NCI-H82 (cell line): ENCODE results near the gene GH1.
A peak's percentile ranks its signal among the peaks of the same experiment; 100 is the strongest.
"Not testable (repeated sequence)": the region's sequence is repeated elsewhere in the genome, so short reads cannot be mapped to it uniquely, and the experiment has no call there.

Experiments used
- DNase-seq: peaks from one replicate; lab custom pipeline; 2025; lab: John Stamatoyannopoulos, UW

The GH1 gene

DNA sequence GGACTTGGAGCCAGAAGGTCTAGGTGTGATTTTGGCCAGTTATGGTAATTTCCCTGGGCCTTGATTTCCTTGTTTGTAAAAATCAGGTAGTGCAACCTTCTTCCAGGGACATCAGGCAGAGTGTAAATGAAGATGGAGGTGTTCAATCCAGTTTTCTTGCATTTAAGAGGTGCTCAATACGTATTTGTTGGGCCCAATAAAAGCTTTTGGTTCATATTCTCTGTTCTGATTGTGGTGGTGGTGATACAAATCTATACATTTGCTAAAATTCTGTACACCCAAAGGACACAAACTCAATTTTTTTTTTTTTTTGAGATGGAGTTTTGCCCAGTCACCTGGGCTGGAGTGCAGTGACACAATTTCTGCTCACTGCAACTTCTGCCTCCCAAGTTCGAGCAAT lies 7.5 kb upstream of the GH1 start:
- no peak for DNase-seq

DNA sequence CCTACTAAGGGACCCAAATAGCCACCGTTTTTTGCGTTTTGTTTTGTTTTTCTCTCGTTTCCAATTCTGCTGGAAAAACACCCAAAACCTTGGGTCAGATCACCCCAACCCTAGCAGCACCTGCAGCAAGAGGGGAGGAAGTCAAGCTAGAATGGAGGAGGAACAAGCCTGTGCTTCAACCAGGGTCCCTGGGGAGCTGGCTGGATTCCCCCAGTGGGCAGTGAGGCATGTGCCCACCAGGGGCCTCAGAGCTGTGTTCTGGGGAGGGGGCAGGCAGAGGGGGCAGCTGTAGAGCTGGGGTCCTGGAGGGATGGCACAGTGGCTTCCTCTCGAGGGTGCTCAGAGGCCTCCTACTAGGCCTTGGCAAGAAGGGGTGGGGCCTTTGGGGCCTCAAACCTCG lies 7.0 kb upstream of the GH1 start:
- DNase-seq: no peak

DNA sequence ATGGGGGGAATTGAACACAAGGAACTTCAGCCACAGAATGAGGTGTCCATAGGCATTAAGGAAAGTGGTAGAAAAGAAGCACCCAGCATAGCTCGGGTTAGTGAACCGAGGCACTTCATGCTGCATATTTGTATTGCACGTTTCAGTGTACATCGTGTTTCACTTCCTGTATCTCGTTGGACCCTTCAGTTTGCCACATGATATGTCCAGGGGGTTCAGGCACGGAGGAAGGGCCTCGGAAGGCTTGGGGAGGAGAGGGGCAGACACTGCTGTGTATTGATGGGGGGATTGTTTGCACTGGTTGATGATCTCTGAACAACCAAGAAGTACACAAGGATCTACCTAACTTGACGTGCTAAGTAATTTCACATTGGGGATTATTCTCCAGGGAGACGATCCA lies 3.8 kb upstream of the GH1 start:
- DNase-seq: not testable (repeated sequence)

DNA sequence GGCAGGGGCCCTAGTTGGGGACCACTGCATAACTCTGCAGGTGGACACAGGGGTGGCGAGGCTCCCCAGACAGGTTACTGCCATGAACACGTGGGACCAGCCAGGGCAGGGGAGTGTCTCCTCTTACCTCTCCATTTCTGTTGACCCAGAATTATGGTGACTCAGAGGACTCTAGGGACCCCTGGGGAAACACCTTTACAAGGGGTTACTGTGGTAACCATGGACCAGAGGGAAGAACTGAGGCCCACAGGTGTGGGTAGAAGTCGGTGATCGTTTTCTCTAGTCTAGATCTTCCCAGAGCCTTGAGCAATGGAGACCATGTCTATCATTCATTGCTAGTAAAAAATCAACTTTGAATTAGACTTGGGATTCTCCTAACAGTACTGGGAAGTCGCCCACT lies 2.1 kb upstream of the GH1 start:
- not testable (repeated sequence) for DNase-seq

DNA sequence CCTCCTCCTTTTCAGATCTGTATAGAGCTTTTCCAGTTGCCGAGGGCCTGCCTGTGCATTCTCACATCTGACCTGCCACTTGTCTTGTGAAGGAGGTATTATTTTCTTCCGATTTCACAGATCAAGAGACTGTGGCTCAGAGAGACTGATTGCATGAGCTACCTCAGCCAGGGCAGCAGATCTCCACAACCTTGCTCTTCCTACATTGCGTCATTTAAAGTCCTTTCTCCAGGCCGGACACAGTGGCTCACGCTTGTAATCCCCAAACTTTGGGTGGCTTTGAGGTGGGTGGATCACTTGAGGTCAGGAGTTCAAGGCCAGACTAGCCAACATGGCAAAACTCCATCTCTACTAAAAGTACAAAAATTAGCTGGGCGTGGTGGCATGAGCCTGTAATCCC lies 1.4 kb upstream of the GH1 start:
- DNase-seq: not testable (repeated sequence)

DNA sequence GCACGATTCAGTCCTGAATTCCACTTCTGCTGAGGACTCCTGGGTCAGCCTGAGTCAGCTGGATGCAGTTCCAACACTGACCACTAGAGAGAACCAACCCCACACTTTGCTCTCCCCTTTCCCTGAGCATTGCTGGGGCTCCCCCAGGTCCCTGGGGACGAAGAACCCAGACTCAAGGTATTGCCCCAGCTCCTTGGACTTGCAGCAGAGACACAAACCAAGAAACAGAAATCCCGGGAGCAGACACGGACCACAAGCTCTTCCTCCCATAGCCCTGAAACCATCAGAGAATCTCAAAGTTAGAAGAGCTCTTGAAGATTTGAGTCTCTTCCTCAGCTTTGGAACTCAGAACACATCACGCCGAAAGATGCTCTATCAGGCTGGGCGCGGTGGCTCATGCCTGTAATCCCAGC lies 678 bp upstream of the GH1 start:
- peak; percentile 76 for DNase-seq

DNA sequence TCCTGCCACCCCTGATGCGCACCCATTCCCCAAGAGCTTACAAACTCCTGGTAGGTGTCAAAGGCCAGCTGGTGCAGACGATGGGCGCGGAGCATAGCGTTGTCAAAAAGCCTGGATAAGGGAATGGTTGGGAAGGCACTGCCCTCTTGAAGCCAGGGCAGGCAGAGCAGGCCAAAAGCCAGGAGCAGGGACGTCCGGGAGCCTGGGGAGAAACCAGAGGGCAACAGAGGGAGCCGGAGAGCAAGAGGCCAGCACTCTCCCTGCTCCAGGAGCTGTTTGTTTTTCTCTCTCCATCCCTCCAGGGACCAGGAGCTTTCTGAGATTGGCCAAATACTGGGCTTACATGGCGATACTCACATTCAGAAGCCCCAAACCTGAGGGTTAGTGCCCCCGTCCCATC lies 334 bp downstream of the GH1 start:
- DNase-seq: peak; percentile 26

DNA sequence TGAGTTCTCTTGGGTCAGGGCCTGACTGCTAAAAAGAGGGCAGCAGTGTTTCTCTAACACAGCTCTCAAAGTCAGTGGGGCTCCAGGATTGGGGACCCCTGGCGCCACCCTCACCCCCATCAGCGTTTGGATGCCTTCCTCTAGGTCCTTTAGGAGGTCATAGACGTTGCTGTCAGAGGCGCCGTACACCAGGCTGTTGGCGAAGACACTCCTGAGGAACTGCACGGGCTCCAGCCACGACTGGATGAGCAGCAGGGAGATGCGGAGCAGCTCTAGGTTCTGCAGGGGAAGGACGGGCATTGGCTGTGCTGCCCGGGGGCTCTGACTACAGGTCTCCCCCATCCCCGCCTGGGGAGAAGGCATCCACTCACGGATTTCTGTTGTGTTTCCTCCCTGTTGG lies 993 bp downstream of the GH1 start:
- no peak for DNase-seq

DNA sequence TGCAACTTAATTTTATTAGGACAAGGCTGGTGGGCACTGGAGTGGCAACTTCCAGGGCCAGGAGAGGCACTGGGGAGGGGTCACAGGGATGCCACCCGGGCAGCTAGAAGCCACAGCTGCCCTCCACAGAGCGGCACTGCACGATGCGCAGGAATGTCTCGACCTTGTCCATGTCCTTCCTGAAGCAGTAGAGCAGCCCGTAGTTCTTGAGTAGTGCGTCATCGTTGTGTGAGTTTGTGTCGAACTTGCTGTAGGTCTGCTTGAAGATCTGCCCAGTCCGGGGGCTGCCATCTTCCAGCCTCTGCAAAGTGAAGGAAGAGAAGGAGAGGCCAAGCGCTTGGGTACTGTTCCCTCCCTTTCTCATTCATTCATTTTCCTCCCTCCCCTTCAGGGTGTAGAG lies 1.4 kb downstream of the GH1 start:
- not testable (repeated sequence) for DNase-seq

DNA sequence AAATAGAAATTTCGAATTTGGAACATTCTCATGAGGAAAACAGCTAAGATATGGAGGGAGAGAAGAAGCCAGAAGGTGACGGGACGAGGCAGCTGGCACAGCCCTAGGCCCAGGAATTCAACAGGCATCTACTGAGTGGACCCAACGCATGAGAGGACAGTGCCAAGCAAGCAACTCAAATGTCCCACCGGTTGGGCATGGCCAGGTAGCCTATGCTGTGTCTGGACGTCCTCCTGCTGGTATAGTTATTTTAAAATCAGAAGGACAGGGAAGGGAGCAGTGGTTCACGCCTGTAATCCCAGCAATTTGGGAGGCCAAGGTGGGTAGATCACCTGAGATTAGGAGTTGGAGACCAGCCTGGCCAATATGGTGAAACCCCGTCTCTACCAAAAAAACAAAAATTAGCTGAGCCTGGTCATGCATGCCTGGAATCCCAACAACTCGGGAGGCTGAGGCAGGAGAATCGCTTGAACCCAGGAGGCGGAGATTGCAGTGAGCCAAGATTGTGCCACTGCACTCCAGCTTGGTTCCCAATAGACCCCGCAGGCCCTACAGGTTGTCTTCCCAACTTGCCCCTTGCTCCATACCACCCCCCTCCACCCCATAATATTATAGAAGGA lies 2.0 kb downstream of the GH1 start:
- DNase-seq: no peak

DNA sequence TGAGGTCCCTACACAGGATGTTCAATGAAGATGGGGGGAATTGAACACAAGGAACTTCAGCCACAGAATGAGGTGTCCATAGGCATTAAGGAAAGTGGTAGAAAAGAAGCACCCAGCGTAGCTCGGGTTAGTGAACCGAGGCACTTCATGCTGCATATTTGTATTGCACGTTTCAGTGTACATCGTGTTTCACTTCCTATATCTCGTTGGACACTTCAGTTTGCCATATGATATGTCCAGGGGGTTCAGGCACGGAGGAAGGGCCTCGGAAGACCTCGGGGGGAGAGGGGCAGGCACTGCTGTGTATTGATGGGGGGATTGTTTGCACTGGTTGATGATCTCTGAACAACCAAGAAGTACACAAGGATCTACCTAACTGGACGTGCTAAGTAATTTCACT lies 2.9 kb downstream of the GH1 start:
- DNase-seq: not testable (repeated sequence)

DNA sequence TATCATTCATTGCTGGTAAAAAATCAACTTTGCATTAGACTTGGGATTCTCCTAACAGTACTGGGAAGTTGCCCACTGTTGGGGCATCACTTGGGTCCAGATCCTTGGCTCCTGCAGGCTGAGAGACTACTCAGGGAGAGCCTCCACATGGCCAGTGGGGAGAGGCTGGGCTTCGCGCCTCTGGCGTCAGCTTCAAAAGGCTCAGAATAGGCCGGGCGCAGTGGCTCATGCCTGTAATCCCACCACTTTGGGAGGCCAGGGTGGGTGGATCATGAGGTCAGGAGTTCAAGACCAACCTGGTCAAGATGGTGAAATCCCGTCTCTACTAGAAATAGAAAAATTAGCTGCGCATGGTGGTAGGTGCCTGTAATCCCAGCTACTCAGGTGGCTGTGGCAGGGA lies 4.2 kb downstream of the GH1 start:
- DNase-seq: no peak

DNA sequence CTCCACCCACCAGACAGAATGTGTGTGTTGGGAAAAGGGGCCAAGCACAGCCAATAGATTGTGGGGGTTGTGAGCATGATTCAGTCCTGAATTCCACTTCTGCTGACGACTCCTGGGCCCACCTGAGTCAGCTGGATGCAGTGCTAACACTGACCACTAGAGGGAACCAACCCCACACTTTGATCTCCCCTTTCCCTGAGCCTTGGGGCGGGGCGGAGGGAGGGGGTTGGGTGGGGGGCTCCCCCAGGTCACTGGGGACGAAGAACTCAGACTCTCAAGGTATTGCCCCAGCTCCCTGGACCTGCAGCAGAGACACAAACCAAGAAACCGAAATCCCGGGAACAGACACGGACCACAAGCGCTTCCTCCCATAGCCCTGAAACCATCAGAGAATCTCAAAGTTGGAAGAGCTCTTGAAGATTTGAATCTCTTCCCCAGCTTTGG lies 7.0 kb downstream of the GH1 start:
- peak; percentile 73 for DNase-seq

DNA sequence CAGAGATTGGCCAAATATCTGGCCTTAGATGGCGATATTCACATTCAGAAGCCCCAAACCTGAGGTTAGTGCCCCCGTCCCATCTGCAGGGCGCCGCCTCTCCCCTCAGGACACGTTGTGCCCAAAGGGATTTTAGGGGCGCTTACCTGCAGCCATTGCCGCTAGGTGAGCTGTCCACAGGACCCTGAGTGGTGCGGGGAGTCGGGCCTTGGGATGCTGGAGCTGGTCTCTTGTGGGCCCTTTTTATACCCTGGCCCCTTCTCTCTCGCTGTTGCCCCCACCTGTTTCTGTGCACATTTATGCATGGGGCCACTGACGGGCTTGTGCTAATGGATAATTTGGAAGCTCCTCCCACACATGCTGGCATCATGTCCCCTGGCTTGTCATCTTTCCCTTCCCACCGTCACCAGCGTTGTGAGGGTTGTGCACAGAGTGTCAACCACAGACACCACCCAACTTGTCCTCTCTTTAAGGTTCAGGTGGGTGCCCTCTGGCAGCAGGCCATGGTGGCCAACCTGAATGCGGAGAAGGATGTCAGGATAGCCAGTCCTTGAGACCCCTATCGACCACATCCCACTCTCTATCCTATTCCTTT lies 7.5 kb downstream of the GH1 start, which contains the start of gene CSHL1:
Gene CSHL1 (minus strand): TSS at position 218 of the 595 bp plus-strand sequence. CDS start 62 bp downstream, at position 156.
- no peak for DNase-seq

DNA sequence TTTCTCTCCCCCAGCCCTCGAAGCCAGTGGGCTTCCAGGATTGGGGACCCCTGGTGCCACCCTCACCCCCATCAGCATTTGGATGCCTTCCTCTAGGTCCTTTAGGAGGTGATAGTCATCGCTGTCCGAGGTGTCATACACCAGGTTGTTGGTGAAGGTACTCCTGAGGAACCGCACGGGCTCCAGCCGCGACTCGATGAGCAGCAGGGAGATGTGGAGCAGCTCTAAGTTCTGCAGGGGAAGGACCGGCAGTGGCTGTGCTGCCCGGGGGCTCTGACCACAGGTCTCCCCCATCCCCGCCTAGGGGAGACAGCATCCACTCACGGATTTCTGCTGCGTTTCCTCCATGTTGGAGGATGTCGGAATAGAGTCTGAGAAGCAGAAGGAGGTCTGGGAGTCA lies 8.5 kb downstream of the GH1 start:
- DNase-seq: no peak

DNA sequence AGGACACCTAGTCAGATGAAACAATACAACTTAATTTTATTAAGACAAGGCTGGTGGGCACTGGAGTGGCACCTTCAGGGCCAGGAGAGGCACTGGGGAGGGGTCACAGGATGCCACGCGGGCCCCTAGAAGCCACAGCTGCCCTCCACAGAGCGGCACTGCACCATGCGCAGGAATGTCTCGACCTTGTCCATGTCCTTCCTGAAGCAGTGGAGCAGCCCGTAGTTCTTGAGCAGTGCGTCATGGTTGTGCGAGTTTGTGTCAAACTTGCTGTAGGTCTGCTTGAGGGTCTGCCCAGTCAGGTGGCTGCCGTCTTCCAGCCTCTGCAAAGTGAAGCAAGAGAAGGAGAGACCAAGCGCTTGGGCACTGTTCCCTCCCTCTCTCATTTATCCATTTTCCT lies 9.1 kb downstream of the GH1 start:
- DNase-seq: not testable (repeated sequence)

DNA sequence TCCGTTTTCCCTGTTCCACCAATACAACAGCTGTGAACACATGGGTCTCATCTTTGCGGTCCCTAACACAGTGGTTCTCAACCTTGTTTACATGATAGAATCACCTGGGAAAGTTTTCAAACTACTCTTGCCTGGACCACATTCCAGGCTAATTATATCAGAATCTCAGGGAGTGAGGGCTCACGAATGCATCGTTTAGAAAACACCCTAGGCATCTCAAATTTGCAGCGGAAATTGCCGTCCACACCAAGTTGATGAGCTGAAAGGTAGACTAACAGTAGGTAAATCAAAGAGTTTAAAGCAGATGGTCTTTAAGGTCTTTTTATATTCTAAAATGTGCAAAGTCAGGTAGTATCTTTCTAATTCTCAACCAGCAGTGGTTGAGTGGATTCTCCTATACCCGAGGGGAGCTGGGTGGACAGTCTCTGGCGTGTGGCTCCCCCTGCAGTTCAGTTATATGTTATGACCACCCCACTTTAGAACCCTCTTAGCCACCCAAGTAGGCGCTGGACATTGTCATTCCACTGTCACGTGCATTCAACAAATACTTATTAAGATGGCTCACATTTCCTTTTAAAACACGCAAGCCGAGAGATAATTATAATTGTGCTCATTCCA lies 11.4 kb downstream of the GH1 start:
- peak; percentile 81 for DNase-seq

DNA sequence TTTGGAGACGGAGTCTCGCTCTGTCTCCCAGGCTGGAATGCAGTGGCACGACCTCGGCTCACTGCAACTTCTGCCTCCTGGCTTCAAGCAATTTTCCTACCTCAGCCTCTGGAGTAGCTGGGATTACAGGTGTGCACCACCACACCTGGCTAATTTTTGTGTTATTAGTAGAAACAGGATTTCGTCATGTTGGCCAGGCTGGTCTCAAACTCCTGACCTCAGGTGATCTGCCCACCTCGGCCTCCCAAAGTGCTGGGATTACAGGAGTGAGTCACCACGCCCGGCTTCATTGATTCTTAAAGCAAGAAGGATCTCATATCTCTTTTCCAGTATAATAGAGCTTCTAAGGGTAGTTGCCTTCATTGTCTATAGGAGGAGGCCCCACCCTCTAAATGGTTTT lies 13.8 kb downstream of the GH1 start:
- not testable (repeated sequence) for DNase-seq

DNA sequence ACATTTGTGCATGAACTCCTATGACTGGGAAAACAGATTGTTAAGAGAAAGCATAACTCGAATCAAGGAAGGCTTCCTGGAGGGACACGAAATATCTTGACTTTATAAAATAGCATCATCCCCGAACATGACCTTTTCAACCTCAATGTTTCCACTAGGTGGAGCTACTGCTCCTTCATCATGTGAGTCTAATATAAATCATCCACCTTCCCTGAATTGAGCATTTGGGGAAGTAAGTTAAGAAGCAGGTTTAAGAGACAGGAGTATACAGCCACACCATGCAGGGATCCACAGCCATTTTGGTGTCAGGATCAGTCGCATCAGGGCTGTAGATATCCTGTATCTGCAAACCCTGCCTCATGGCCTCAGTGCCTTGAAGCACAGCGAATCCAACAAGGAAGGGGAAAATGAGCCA lies 14.8 kb downstream of the GH1 start:
- peak; percentile 61 for DNase-seq

DNA sequence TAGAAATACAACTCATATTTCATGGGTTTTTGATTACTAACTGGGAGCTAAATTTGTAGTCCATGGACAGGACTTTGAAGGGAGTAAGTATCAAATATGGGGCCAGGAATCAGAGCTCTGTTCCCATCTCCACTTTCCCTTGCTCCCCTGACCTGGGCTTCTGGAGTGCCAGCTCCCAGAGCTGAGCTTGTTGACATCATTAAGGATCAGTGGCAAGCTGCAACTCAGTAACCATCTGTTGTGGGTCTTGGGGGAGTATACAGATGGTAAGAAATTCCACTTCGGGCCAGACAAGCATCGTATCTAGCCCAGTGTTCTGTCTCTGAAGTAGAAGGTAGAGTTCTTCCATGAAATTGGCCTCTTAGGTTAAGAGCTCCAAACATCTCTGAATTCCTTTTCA lies 16.7 kb downstream of the GH1 start:
- DNase-seq: peak; percentile 96

DNA sequence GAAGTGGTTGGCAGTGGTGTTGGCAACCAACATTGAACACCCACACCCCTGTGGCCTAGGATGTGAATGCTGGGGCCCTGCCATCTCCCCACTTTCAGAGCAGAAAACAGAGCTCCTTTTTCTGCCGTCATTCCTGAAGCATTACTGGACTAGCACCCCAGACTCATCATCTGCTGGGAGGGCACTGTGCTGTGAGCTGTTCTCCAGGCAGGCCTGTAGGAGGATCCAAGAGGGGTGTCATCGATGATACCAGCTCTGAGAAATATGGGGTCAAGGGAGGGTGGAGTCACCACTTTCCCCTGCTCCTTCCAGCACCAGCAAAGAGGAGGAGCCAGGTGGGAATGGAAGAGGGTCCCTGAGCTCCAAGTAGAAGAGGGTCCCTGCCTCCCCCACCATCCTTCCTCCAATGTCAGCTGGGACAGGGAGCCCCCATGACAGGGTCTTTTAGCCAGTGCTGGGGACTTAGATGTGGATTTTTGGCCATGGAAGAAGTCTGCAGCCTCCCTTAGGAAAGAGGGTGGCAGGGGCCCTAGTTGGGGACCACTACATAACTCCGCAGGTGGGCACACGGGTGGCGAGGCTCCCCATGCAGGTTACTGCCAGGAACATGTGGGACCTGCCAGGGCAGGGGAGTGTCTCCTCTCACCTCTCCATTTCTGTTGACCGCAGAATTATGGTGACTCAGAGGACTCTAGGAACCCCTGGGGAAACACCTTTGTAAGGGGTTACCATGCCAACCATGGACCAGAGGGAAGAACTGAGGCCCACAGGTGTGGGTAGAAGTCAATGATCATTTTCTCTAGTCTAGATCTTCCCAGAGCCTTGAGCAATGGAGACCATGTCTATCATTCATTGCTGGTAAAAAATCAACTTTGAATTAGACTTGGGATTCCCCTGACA lies 19.5 kb downstream of the GH1 start:
- not testable (repeated sequence) for DNase-seq
